GM18498 (cell line): ENCODE data around the gene CCDC30.
"Not testable (repeated sequence)": the region's sequence is repeated elsewhere in the genome, so short reads cannot be mapped to it uniquely, and the experiment has no call there.

ENCODE experiments used
- ATAC-seq: cut with Tn5 transposase; IDR thresholded peaks from one replicate; pipeline ENCODE4 v1.9.1; 2021; ENCODE audit warnings: mild to moderate bottlenecking, moderate library complexity; ENCODE audit not compliant: unreplicated experiment

CCDC30 gene

GRCh38 chr1:42450061-42450460 lies 13.0 kb upstream of the CCDC30 start:
- no peak for ATAC-seq

GRCh38 chr1:42453386-42453785 lies 9.7 kb upstream of the CCDC30 start:
- ATAC-seq = no peak

- ATAC-seq = no peak
Observed at GRCh38 chr1:42454403-42454802, 8.7 kb upstream of the CCDC30 start.

GRCh38 chr1:42456010-42456753 lies 6.9 kb upstream of the CCDC30 start, which contains the start of the genes PPCS and ZMYND12:
PPCS (plus strand) TSS chr1:42456543; CDS start chr1:42456566, 23 bp downstream.
ZMYND12 (minus strand) TSS chr1:42456022; CDS start chr1:42455997, 25 bp downstream.
- peak; percentile 91 for ATAC-seq

GRCh38 chr1:42456754-42457089 lies 6.4 kb upstream of the CCDC30 start:
- ATAC-seq = peak; percentile 58

- ATAC-seq = no peak
Observed at GRCh38 chr1:42461196-42461595, 1.9 kb upstream of the CCDC30 start.

- no peak for ATAC-seq
Observed at GRCh38 chr1:42463921-42464320, 835 bp downstream of the CCDC30 start.

- no peak for ATAC-seq
Observed at GRCh38 chr1:42466030-42466429, 2.9 kb downstream of the CCDC30 start.

GRCh38 chr1:42469727-42470126 lies 6.6 kb downstream of the CCDC30 start:
- no peak for ATAC-seq

- ATAC-seq = no peak
Observed at GRCh38 chr1:42476605-42477004, 13.5 kb downstream of the CCDC30 start.

- ATAC-seq = not testable (repeated sequence)
Observed at GRCh38 chr1:42477354-42477753, 14.3 kb downstream of the CCDC30 start.

- ATAC-seq = no peak
Observed at GRCh38 chr1:42477775-42478174, 14.7 kb downstream of the CCDC30 start.

GRCh38 chr1:42479621-42480020 lies 16.5 kb downstream of the CCDC30 start:
- no peak for ATAC-seq

- no peak for ATAC-seq
Observed at GRCh38 chr1:42480921-42481320, 17.8 kb downstream of the CCDC30 start.

- no peak for ATAC-seq
Observed at GRCh38 chr1:42482635-42483153, 19.6 kb downstream of the CCDC30 start.

GRCh38 chr1:42484382-42484781 lies 21.3 kb downstream of the CCDC30 start:
- no peak for ATAC-seq

- no peak for ATAC-seq
Observed at GRCh38 chr1:42490237-42490636, 27.2 kb downstream of the CCDC30 start.

GRCh38 chr1:42502031-42502430 lies 38.9 kb downstream of the CCDC30 start:
- ATAC-seq = not testable (repeated sequence)

GRCh38 chr1:42504535-42505128 lies 41.5 kb downstream of the CCDC30 start:
- no peak for ATAC-seq

GRCh38 chr1:42506576-42506975 lies 43.5 kb downstream of the CCDC30 start:
- no peak for ATAC-seq

GRCh38 chr1:42511581-42512155 lies 48.6 kb downstream of the CCDC30 start:
- ATAC-seq = not testable (repeated sequence)

GRCh38 chr1:42518908-42519307 lies 55.8 kb downstream of the CCDC30 start:
- no peak for ATAC-seq
